ENCODE measurements around the gene SPDL1. TPM values are rescaled to one million over a fixed set of nuclear protein-coding genes. Genes with fewer than 3 reads are reported as not detected.

SPDL1 gene
- total RNA-seq, 1 donor from 2014 or later: 13.3 TPM

- TF ChIP-seq CTCF (IDR thresholded peaks at IDR 0.05) (no peak), POLR2AphosphoS5 (IDR thresholded peaks at IDR 0.05; ENCODE audit: insufficient read depth in 1 of 2, low read depth in 1 of 2) (no peak), POLR2A (IDR thresholded peaks at IDR 0.05) (no peak)
- no peaks in the 10 kb centered on the region for H3K4me1 ChIP-seq
- DNase-seq (ENCODE audit: extremely low spot score in 2 of 2): no peak
- no peak overlapping the region for H3K4me3 ChIP-seq
- intact Hi-C loops (cut with DNase I): no loop called here
- H3K27me3 ChIP-seq: no peaks in the 10 kb centered on the region
- H3K9me3 ChIP-seq: no peaks in the 10 kb centered on the region
- H3K27ac ChIP-seq: no peak overlapping the region
- H3K36me3 ChIP-seq: peaks cover 0 to 37% of the 10 kb centered on the region in 2 donors
Observed at GRCh38 chr5:169590602-169591001, 7.0 kb downstream of the SPDL1 start.

- Histone ChIP-seq H3K9me3 (no peaks in the 10 kb centered on the region), H3K36me3 (peaks cover 0 to 44% of the 10 kb centered on the region in 2 donors), H3K27ac (no peak overlapping the region), H3K4me1 (no peaks in the 10 kb centered on the region), H3K27me3 (no peaks in the 10 kb centered on the region), H3K4me3 (no peak overlapping the region)
- no peak for DNase-seq (ENCODE audit: extremely low spot score in 2 of 2)
- TF ChIP-seq CTCF (IDR thresholded peaks at IDR 0.05) (no peak), POLR2A (IDR thresholded peaks at IDR 0.05) (no peak), POLR2AphosphoS5 (IDR thresholded peaks at IDR 0.05; ENCODE audit: insufficient read depth in 1 of 2, low read depth in 1 of 2) (no peak)
- intact Hi-C loops (cut with DNase I): no loop called here
Observed at GRCh38 chr5:169591636-169592035, 8.1 kb downstream of the SPDL1 start.

GRCh38 chr5:169592937-169593650, 9.5 kb downstream of the SPDL1 start:
- peaks cover 0 to 44% of the 10 kb centered on the region in 2 donors for H3K36me3 ChIP-seq
- TF ChIP-seq CTCF (IDR thresholded peaks at IDR 0.05) (no peak), POLR2AphosphoS5 (IDR thresholded peaks at IDR 0.05; ENCODE audit: insufficient read depth in 1 of 2, low read depth in 1 of 2) (no peak), POLR2A (IDR thresholded peaks at IDR 0.05) (no peak)
- intact Hi-C loops (cut with DNase I): no loop called here

GRCh38 chr5:169595172-169595820, 11.7 kb downstream of the SPDL1 start:
- Histone ChIP-seq H3K36me3 (peaks cover 0 to 43% of the 10 kb centered on the region in 2 donors), H3K4me3 (no peak overlapping the region), H3K27ac (no peak overlapping the region), H3K4me1 (no peaks in the 10 kb centered on the region), H3K9me3 (no peaks in the 10 kb centered on the region), H3K27me3 (no peaks in the 10 kb centered on the region)
- DNase-seq (ENCODE audit: extremely low spot score in 2 of 2): no peak
- intact Hi-C loops (cut with DNase I): no loop called here
- TF ChIP-seq POLR2AphosphoS5 (IDR thresholded peaks at IDR 0.05; ENCODE audit: insufficient read depth in 1 of 2, low read depth in 1 of 2): no peak
- TF ChIP-seq CTCF (IDR thresholded peaks at IDR 0.05): no peak
- no peak for TF ChIP-seq POLR2A (IDR thresholded peaks at IDR 0.05)

More at GRCh38 chr5:169592937-169593650, 9.5 kb downstream of the SPDL1 start:
- no peaks in the 10 kb centered on the region for H3K9me3 ChIP-seq
- no peak overlapping the region for H3K4me3 ChIP-seq
- no peak overlapping the region for H3K27ac ChIP-seq
- DNase-seq (ENCODE audit: extremely low spot score in 2 of 2): no peak
- no peaks in the 10 kb centered on the region for H3K27me3 ChIP-seq
- no peaks in the 10 kb centered on the region for H3K4me1 ChIP-seq

GRCh38 chr5:169599451-169599850, 15.9 kb downstream of the SPDL1 start:
- no peak overlapping the region for H3K27ac ChIP-seq
- intact Hi-C loops (cut with DNase I): no loop called here
- TF ChIP-seq CTCF (IDR thresholded peaks at IDR 0.05): no peak
- no peak for TF ChIP-seq POLR2AphosphoS5 (IDR thresholded peaks at IDR 0.05; ENCODE audit: insufficient read depth in 1 of 2, low read depth in 1 of 2)
- TF ChIP-seq POLR2A (IDR thresholded peaks at IDR 0.05): no peak

More at GRCh38 chr5:169599451-169599850, 15.9 kb downstream of the SPDL1 start:
- Histone ChIP-seq H3K4me3 (no peak overlapping the region), H3K4me1 (no peaks in the 10 kb centered on the region), H3K36me3 (peaks cover 0 to 19% of the 10 kb centered on the region in 2 donors), H3K27me3 (no peaks in the 10 kb centered on the region), H3K9me3 (no peaks in the 10 kb centered on the region)
- DNase-seq (ENCODE audit: extremely low spot score in 2 of 2): no peak
